ENCODE results near the gene MYO18A.
"Not testable (repeated sequence)": the region's sequence is repeated elsewhere in the genome, so short reads cannot be mapped to it uniquely, and the experiment has no call there.

Gene MYO18A

GRCh38 chr17:29180034-29180787, at the start of gene MYO18A:
Gene MYO18A (minus strand): TSS chr17:29180398. CDS start chr17:29166940, 13,458 bp downstream.
- DNase-seq, result peak; percentile 86

GRCh38 chr17:29225396-29225795, 45.2 kb upstream of the MYO18A start:
- DNase-seq, result no peak

GRCh38 chr17:29221338-29221737, 41.1 kb upstream of the MYO18A start:
- DNase-seq, result not testable (repeated sequence)

- DNase-seq, result peak; percentile 83
Measured at GRCh38 chr17:29219378-29220047, 39.3 kb upstream of the MYO18A start.

- DNase-seq, result no peak
Measured at GRCh38 chr17:29216856-29217255, 36.7 kb upstream of the MYO18A start.

- no peak for DNase-seq
Measured at GRCh38 chr17:29216181-29216580, 36.0 kb upstream of the MYO18A start.

- no peak for DNase-seq
Measured at GRCh38 chr17:29215717-29216116, 35.5 kb upstream of the MYO18A start.

GRCh38 chr17:29215174-29215573, 35.0 kb upstream of the MYO18A start:
- no peak for DNase-seq

- DNase-seq, result no peak
Measured at GRCh38 chr17:29214215-29215146, 34.3 kb upstream of the MYO18A start.

GRCh38 chr17:29212681-29213121, 32.5 kb upstream of the MYO18A start:
- DNase-seq, result no peak

GRCh38 chr17:29212094-29212631, 32.0 kb upstream of the MYO18A start:
- no peak for DNase-seq

- DNase-seq, result no peak
Measured at GRCh38 chr17:29210879-29211278, 30.7 kb upstream of the MYO18A start.

GRCh38 chr17:29209073-29209472, 28.9 kb upstream of the MYO18A start:
- DNase-seq, result no peak

GRCh38 chr17:29207975-29208374, 27.8 kb upstream of the MYO18A start:
- no peak for DNase-seq

- DNase-seq, result no peak
Measured at GRCh38 chr17:29205047-29205446, 24.8 kb upstream of the MYO18A start.

- not testable (repeated sequence) for DNase-seq
Measured at GRCh38 chr17:29204068-29204804, 24.0 kb upstream of the MYO18A start.

GRCh38 chr17:29197516-29198272, 17.5 kb upstream of the MYO18A start:
- DNase-seq, result no peak

GRCh38 chr17:29196769-29197515, 16.7 kb upstream of the MYO18A start:
- no peak for DNase-seq

- peak; percentile 17 for DNase-seq
Measured at GRCh38 chr17:29195465-29196081, 15.4 kb upstream of the MYO18A start.

- no peak for DNase-seq
Measured at GRCh38 chr17:29194669-29195068, 14.5 kb upstream of the MYO18A start.

Data from activated CD4-positive, alpha-beta T cell treated with anti-CD3 and anti-CD28 coated beads for 48 hours (primary cell).